ENCODE results near the gene POU6F1. TPM values are rescaled to one million over a fixed set of nuclear protein-coding genes. Genes with fewer than 3 reads are reported as not detected.

Gene POU6F1
- total RNA-seq, 2 experiments from 2014 or later = 2.6 to 5.5 TPM

DNA sequence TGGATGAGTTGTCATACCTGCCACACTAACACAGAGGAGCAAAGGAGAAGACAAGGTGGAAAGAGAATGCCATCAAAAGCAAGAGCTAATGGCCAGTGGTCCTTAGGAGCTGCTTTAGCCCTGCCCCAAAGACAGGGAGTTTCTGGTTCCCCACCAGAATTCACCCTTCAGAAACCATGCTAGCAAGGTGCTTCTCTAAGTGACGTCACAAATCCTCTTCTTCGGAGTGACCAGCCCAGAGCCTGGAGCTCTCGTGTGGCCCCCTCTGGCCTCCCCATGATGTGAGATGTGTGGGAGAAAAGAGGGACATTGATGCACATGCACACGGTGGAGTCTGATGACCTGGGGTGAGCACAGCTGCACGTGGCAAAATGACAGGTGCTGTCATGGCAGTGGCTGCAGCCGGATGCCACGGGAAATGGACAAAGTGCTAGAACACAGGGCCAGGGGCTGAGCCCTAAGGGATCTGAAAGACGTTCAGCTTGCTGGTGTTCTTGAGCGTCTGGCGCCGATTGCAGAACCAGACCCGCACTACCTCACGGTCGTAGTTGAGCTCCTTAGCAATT is 28.0 kb downstream of the POU6F1 start:
- ChIA-PET POLR2A (interaction anchor here (0.5 to 1.2 kb wide), 4 partner anchors 12 to 121 kb away, joined by 3 to 5 read pairs (median 4); partner anchors contain the start of gene CSRNP2), CTCF (ENCODE audit: unreplicated experiment) (interaction anchor here (1.0 kb wide), 1 partner anchor 15 kb away, joined by 3 read pairs; no protein-coding TSS in a partner anchor)
- no peak for TF ChIP-seq EZH2phosphoT487 (IDR thresholded peaks at IDR 0.05; ENCODE audit: borderline replicate concordance, low read depth, low read length)
- TF ChIP-seq CTCF (conservative IDR thresholded peaks at IDR 0.05; ENCODE audit: low read length) = no peak
- Histone ChIP-seq H3K9me2 (ENCODE audit: insufficient read depth, low read length) (no peaks in the 10 kb centered on the region), H3K4me3 (ENCODE audit: low read depth, low read length, poor library complexity, severe bottlenecking) (no peak overlapping the region), H3K79me2 (ENCODE audit: insufficient read depth, low read depth, low read length) (no peaks in the 10 kb centered on the region), H3K4me1 (ENCODE audit: insufficient read depth, low read length, poor library complexity, severe bottlenecking) (peaks cover 48% of the 10 kb centered on the region), H2AFZ (ENCODE audit: low read length) (peak overlapping the region; percentile 93; the same call in 1 of the 2 replicates), H3K4me2 (ENCODE audit: low read length) (peak overlapping the region; percentile 73; the same call in 1 of the 2 replicates), H3K27ac (ENCODE audit: low read depth, low read length, poor library complexity, severe bottlenecking) (peak overlapping the region; percentile 67), H3K9me3 (ENCODE audit: low read length) (no peaks in the 10 kb centered on the region), H4K20me1 (ENCODE audit: insufficient read depth, low read length) (no peaks in the 10 kb centered on the region), H3K36me3 (ENCODE audit: insufficient read depth, low read length) (no peaks in the 10 kb centered on the region)
- no TSS peak for BruUV-seq (replicated peaks)
- intact Hi-C loops (cut with micrococcal nuclease; ENCODE audit: unreplicated experiment) = loop anchor here (2.0 to 5.0 kb wide), 3 partner anchors 29 to 143 kb away; partner anchors contain the start of genes CSRNP2, LETMD1 and POU6F1
- peak; percentile 37 for DNase-seq (ENCODE audit: low spot score)

GRCh38 chr12:51188359-51189051 is 29.4 kb downstream of the POU6F1 start:
- POLR2A ChIA-PET = interaction anchor here (0.5 to 2.2 kb wide), 8 partner anchors 15 to 645 kb away, joined by 3 to 9 read pairs (median 4); partner anchors contain the start of genes POU6F1 and TFCP2

More at GRCh38 chr12:51188359-51189051, 29.4 kb downstream of the POU6F1 start:
- Histone ChIP-seq H3K27ac (ENCODE audit: low read depth, low read length, poor library complexity, severe bottlenecking) (peak overlapping the region; percentile 67), H3K79me2 (ENCODE audit: insufficient read depth, low read depth, low read length) (no peaks in the 10 kb centered on the region), H4K20me1 (ENCODE audit: insufficient read depth, low read length) (no peaks in the 10 kb centered on the region), H3K9me3 (ENCODE audit: low read length) (no peaks in the 10 kb centered on the region), H3K9me2 (ENCODE audit: insufficient read depth, low read length) (no peaks in the 10 kb centered on the region), H3K36me3 (ENCODE audit: insufficient read depth, low read length) (no peaks in the 10 kb centered on the region), H2AFZ (ENCODE audit: low read length) (peak overlapping the region; percentile 93; the same call in 1 of the 2 replicates), H3K4me3 (ENCODE audit: low read depth, low read length, poor library complexity, severe bottlenecking) (peak overlapping the region; percentile 57), H3K4me2 (ENCODE audit: low read length) (peak overlapping the region; percentile 73), H3K4me1 (ENCODE audit: insufficient read depth, low read length, poor library complexity, severe bottlenecking) (peaks cover 52% of the 10 kb centered on the region)
- peak; percentile 76 for DNase-seq (ENCODE audit: low spot score)
- TF ChIP-seq CTCF (conservative IDR thresholded peaks at IDR 0.05; ENCODE audit: low read length) = no peak
- TF ChIP-seq EZH2phosphoT487 (IDR thresholded peaks at IDR 0.05; ENCODE audit: borderline replicate concordance, low read depth, low read length) = no peak
- intact Hi-C loops (cut with micrococcal nuclease; ENCODE audit: unreplicated experiment) = loop anchor here (2.0 to 5.0 kb wide), 3 partner anchors 30 to 141 kb away; partner anchors contain the start of genes CSRNP2, LETMD1 and POU6F1
- no TSS peak for BruUV-seq (replicated peaks)
- CTCF ChIA-PET (ENCODE audit: unreplicated experiment) = interaction anchor here (0.6 to 1.0 kb wide), 3 partner anchors 16 to 629 kb away, joined by 3 read pairs; no protein-coding TSS in a partner anchor
